Thyroid gland (tissue), 4 donors: ENCODE results near the gene APLF. TPM values are rescaled to one million over a fixed set of nuclear protein-coding genes. Genes with fewer than 3 reads are reported as not detected.

Source experiments
- DNase-seq, 2 donors: peaks; one replicate each; pipeline ENCODE4 v3.0.0-alpha.2; 2019
- H3K27ac ChIP-seq, 3 donors: fragments of 200-600 bp; sonication (generic); 1 replicate in 2 of 3; 2 replicates in 1 of 3; pipeline ENCODE4 v1.5.1; 2016 to 2019; ENCODE audit warnings: mild to moderate bottlenecking in 1 of 3, moderate library complexity in 1 of 3
- H3K27me3 ChIP-seq: fragments of 200-600 bp; sonication (generic); one replicate; pipeline ENCODE4 v1.5.1; 2019
- H3K36me3 ChIP-seq, 2 donors: fragments of 200-600 bp; sonication (generic); one replicate each; pipeline ENCODE4 v1.5.1; 2016 to 2019
- H3K4me1 ChIP-seq, 2 donors: fragments of 200-600 bp; sonication (generic); one replicate each; pipeline ENCODE4 v1.5.1; 2017 to 2019
- H3K4me3 ChIP-seq, 3 donors: fragments of 200-600 bp; sonication (generic); replicated peaks in 1 of 3; 1 replicate in 2 of 3; 2 replicates in 1 of 3; pipeline ENCODE4 v1.5.1; 2016; ENCODE audit warnings: mild to moderate bottlenecking in 1 of 3
- H3K9me3 ChIP-seq: fragments of 200-600 bp; sonication (generic); one replicate; pipeline ENCODE4 v1.5.1; 2017
- CTCF ChIP-seq, 6 experiments: fragments of 200-600 bp in 3 of 6; fragments of 450-650 bp in 3 of 6; sonication (generic) in 3 of 6; IDR thresholded peaks; one replicate each; pipeline ENCODE4 v1.5.1; 2016 to 2019; ENCODE audit warnings: antibody characterized with exemption in 6 of 6, mild to moderate bottlenecking in 2 of 6, inconsistent platforms in 1 of 6, moderate library complexity in 1 of 6
- POLR2A ChIP-seq, 2 donors: fragments of 450-650 bp; IDR thresholded peaks; one replicate each; pipeline ENCODE4 v1.6.1; 2017; ENCODE audit warnings: antibody characterized with exemption in 2 of 2, mild to moderate bottlenecking in 2 of 2, moderate library complexity in 1 of 2
- WGBS, 2 donors: methylation state at CpG; one replicate each; pipeline ENCODE4 v1.1.5; 2017; 5-methylcytosine and 5-hydroxymethylcytosine counted together
- intact Hi-C: fragments of 100-400 bp; cut with DNase I; formaldehyde crosslinking; loops from one replicate; pipeline ENCODE4 v1.15.1; 2023
- total RNA-seq, 4 donors: library from RNA; depleted of rRNA; stranded (reverse); fragments of >200 nt; gene quantifications; one replicate each; pipeline ENCODE4 v1.2.3, GENCODE V29; 2016

The APLF gene
- total RNA-seq, 4 donors from 2014 or later: 8.7 to 12.9 (median 9.6) TPM

DNA sequence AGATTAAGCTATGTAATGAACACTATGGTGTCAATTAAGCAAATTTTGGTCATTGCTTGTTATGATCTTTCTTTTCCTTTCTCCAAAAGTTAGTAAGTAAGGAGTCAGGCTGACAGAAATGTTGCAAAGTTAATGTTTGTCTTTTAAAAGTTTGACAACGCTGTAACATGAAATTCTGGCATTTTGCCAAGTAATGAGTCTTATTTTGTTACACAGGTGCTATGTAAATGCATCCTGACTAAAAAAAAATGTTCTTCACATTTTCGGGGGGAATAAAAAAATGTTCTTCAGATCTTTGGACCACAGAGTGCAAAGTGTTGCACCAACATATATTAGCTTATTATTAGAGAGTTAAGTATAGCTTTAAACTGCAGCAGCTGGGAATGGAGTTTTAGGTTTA lies 121.2 kb downstream of the APLF start:
- Histone ChIP-seq H3K4me1 (no peaks in the 10 kb centered on the region), H3K36me3 (no peaks in the 10 kb centered on the region), H3K27me3 (no peaks in the 10 kb centered on the region), H3K27ac (no peak overlapping the region), H3K4me3 (no peak overlapping the region), H3K9me3 (no peaks in the 10 kb centered on the region)
- intact Hi-C loops: no loop called here
- TF ChIP-seq POLR2A (IDR thresholded peaks at IDR 0.05): no peak
- TF ChIP-seq CTCF (IDR thresholded peaks at IDR 0.05): no peak
- DNase-seq: no peak
- 69 to 71% methylated on average over 2 of the region's 2 CpGs for WGBS, 2 donors

- Histone ChIP-seq H3K4me3 (no peak overlapping the region), H3K36me3 (no peaks in the 10 kb centered on the region), H3K4me1 (peaks cover 0 to 3% of the 10 kb centered on the region in 2 donors), H3K27me3 (no peaks in the 10 kb centered on the region), H3K9me3 (no peaks in the 10 kb centered on the region), H3K27ac (no peak overlapping the region)
- 83 to 95% methylated on average over 1 of the region's 1 CpG for WGBS, 2 donors
- TF ChIP-seq CTCF (IDR thresholded peaks at IDR 0.05): no peak
- no peak for TF ChIP-seq POLR2A (IDR thresholded peaks at IDR 0.05)
- intact Hi-C loops: no loop called here
- no peak for DNase-seq
Observed at GRCh38 chr2:68589963-68590362, 122.6 kb downstream of the APLF start.

- intact Hi-C loops: no loop called here
- DNase-seq: no peak
- Histone ChIP-seq H3K27me3 (no peaks in the 10 kb centered on the region), H3K9me3 (no peaks in the 10 kb centered on the region), H3K4me3 (no peak overlapping the region), H3K36me3 (no peaks in the 10 kb centered on the region), H3K4me1 (peaks cover 0 to 3% of the 10 kb centered on the region in 2 donors), H3K27ac (no peak overlapping the region)
- no peak for TF ChIP-seq POLR2A (IDR thresholded peaks at IDR 0.05)
- no peak for TF ChIP-seq CTCF (IDR thresholded peaks at IDR 0.05)
- WGBS, 2 donors: 52 to 58% methylated on average over 1 of the region's 1 CpG
Observed at GRCh38 chr2:68590702-68591101, 123.3 kb downstream of the APLF start.

DNA sequence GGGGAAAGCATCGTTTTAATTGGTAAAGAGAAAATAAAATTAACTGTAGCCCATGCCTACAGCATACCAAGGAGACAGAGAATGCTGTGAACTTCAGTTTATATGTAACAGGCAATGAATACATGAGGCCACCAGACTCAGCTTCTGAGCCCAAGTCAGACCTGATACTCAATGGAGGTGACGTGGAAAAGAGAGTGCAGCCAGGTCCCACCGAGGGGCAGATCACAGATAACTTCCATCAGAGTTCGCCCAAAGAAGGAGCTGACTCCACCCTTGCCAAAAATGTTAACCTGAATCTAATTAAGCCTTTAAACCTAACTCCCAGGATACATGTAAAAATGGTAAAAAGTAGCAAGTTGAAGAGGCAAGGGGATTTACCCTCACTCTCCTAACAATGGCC lies 123.8 kb downstream of the APLF start:
- Histone ChIP-seq H3K4me3 (no peak overlapping the region), H3K36me3 (no peaks in the 10 kb centered on the region), H3K4me1 (peaks cover 0 to 3% of the 10 kb centered on the region in 2 donors), H3K27me3 (no peaks in the 10 kb centered on the region), H3K27ac (no peak overlapping the region), H3K9me3 (no peaks in the 10 kb centered on the region)
- 92 to 95% methylated on average over 4 of the region's 4 CpGs for WGBS, 2 donors
- TF ChIP-seq CTCF (IDR thresholded peaks at IDR 0.05): no peak
- TF ChIP-seq POLR2A (IDR thresholded peaks at IDR 0.05): no peak
- no peak for DNase-seq
- intact Hi-C loops: no loop called here

GRCh38 chr2:68594041-68594440 lies 126.7 kb downstream of the APLF start:
- no peak overlapping the region for H3K4me3 ChIP-seq

More at GRCh38 chr2:68594041-68594440, 126.7 kb downstream of the APLF start:
- WGBS, 2 donors: 86 to 94% methylated on average over 1 of the region's 1 CpG
- H3K27ac ChIP-seq: no peak overlapping the region
- H3K9me3 ChIP-seq: no peaks in the 10 kb centered on the region
- DNase-seq: no peak
- TF ChIP-seq CTCF (IDR thresholded peaks at IDR 0.05) (no peak), POLR2A (IDR thresholded peaks at IDR 0.05) (no peak)
- H3K4me1 ChIP-seq: peaks cover 0 to 3% of the 10 kb centered on the region in 2 donors
- intact Hi-C loops: no loop called here
- H3K27me3 ChIP-seq: no peaks in the 10 kb centered on the region
- H3K36me3 ChIP-seq: no peaks in the 10 kb centered on the region
